Measurements from ENCODE around the gene NXPH2. TPM values are rescaled to one million over a fixed set of nuclear protein-coding genes. Genes with fewer than 3 reads are reported as not detected.

Gene NXPH2
- total and polyA plus RNA-seq, 9 donors, result 0.67 to 10.0 (median 2.5) TPM

DNA sequence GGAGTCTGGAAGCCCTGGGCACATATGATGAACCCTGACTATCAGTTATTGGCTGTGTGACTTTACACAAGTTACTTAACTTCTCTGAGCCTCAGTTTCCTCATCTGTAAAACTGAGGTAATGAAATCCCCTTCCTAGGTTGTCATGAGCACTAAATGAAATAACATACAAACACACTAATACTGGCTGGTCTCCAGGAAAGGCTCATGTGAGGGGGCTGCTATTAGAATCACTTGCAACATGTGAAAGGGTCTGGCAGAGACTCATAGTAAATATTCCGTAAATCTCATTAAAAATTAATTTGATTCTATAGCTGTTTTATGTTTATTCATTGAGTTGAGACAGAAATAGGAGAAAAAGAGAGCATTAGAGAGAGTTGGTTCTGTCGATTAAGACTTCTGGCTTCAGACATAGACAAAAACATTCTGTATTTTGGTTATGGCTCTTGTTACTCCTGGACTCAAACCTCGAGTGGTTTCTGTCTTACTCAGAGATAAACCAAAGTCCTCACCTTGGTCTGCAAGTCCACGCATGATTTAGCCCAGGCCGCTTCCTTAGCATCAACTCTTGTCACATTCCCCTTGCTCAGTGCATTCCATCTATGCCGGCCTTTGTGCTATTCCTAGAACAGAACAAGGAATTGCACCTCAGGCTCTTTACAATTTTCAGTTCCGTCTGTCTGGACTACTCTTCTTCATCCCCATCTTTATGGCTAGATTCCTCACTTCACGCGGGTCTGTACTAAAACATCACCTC, 139.1 kb downstream of the NXPH2 start:
- no peaks in the 10 kb centered on the region for H3K9me3 ChIP-seq
- H3K4me1 ChIP-seq (ENCODE audit: insufficient read depth), result no peaks in the 10 kb centered on the region
- no peak for DNase-seq
- no peak for TF ChIP-seq POLR2A (IDR thresholded peaks at IDR 0.05)
- no peak for TF ChIP-seq EP300 (IDR thresholded peaks at IDR 0.05)
- no peak for TF ChIP-seq CTCF (IDR thresholded peaks at IDR 0.05)
- 65 to 76% (median 75%) methylated on average over 9 of the region's 9 CpGs for WGBS, 3 donors
- no peak overlapping the region for H3K27ac ChIP-seq
- H3K27me3 ChIP-seq, result no peaks in the 10 kb centered on the region
- intact Hi-C loops (cut with DNase I), result no loop called here
- H3K4me3 ChIP-seq, result no peak overlapping the region
- no peaks in the 10 kb centered on the region for H3K36me3 ChIP-seq

DNA sequence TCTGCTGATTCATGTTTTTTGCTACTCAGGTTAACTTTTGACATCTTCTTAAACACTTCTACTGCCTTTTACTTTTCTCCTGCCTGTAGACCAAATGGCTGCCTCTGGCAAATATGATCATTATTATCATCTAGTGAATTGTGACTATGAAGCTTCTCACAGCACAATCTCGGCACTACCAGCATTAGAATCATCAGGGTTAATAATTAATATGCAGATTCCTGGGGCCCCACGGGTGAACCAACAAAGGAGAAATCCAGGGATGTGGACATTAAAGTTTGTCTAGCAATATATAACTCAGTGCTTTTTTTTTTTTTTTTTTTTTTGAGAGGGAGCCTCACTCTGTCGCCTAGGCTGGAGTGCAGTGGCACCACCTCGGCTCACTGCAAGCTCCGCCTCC, 142.5 kb downstream of the NXPH2 start:
- no peaks in the 10 kb centered on the region for H3K9me3 ChIP-seq
- TF ChIP-seq EP300 (IDR thresholded peaks at IDR 0.05), result no peak
- TF ChIP-seq POLR2A (IDR thresholded peaks at IDR 0.05), result no peak
- TF ChIP-seq CTCF (IDR thresholded peaks at IDR 0.05), result no peak
- H3K27me3 ChIP-seq, result no peaks in the 10 kb centered on the region
- DNase-seq, result no peak
- no peaks in the 10 kb centered on the region for H3K36me3 ChIP-seq
- 73 to 85% (median 82%) methylated on average over 5 of the region's 5 CpGs for WGBS, 3 donors
- intact Hi-C loops (cut with DNase I), result loop anchor here in 1 of 4 donors (5.0 kb wide), 1 partner anchor 990 kb away; no protein-coding TSS in a partner anchor
- no peaks in the 10 kb centered on the region for H3K4me1 ChIP-seq (ENCODE audit: insufficient read depth)
- no peak overlapping the region for H3K27ac ChIP-seq
- no peak overlapping the region for H3K4me3 ChIP-seq

GRCh38 chr2:138637061-138637460, 143.1 kb downstream of the NXPH2 start:
- Histone ChIP-seq H3K9me3 (no peaks in the 10 kb centered on the region), H3K27me3 (no peaks in the 10 kb centered on the region), H3K36me3 (no peaks in the 10 kb centered on the region), H3K4me3 (no peak overlapping the region), H3K27ac (no peak overlapping the region), H3K4me1 (ENCODE audit: insufficient read depth) (no peaks in the 10 kb centered on the region)
- WGBS, 3 donors, result 81 to 90% (median 89%) methylated on average over 4 of the region's 4 CpGs
- intact Hi-C loops (cut with DNase I), result loop anchor here in 1 of 4 donors (5.0 kb wide), 1 partner anchor 990 kb away; no protein-coding TSS in a partner anchor
- no peak for DNase-seq
- TF ChIP-seq POLR2A (IDR thresholded peaks at IDR 0.05), result no peak
- TF ChIP-seq CTCF (IDR thresholded peaks at IDR 0.05), result no peak

- Histone ChIP-seq H3K4me3 (no peak overlapping the region), H3K27me3 (no peaks in the 10 kb centered on the region), H3K9me3 (no peaks in the 10 kb centered on the region), H3K36me3 (no peaks in the 10 kb centered on the region), H3K4me1 (ENCODE audit: insufficient read depth) (no peaks in the 10 kb centered on the region), H3K27ac (no peak overlapping the region)
- TF ChIP-seq POLR2A (IDR thresholded peaks at IDR 0.05) (no peak), EP300 (IDR thresholded peaks at IDR 0.05) (no peak), CTCF (IDR thresholded peaks at IDR 0.05) (no peak)
- no peak for DNase-seq
- intact Hi-C loops (cut with DNase I), result no loop called here
- 92 to 96% (median 94%) methylated on average over 1 of the region's 1 CpG for WGBS, 3 donors
These were observed 147.1 kb downstream of the NXPH2 start for GRCh38 chr2:138633049-138633448.

Data from ovary (tissue), 9 donors.